Stimulated activated CD4-positive, alpha-beta T cell treated with anti-CD3 and anti-CD28 coated beads, Interleukin-1b, Interleukin-23, amount 100 ng/mL, for 24 hours (primary cell): ENCODE measurements around the gene RABGEF1.
"Not testable (repeated sequence)": the region's sequence is repeated elsewhere in the genome, so short reads cannot be mapped to it uniquely, and the experiment has no call there.

ENCODE experiments used
- DNase-seq, 4 experiments: peaks; one replicate each; pipeline ENCODE4 v3.0.0-alpha.2; 2020; ENCODE audit warnings: low read depth in 4 of 4, low spot score in 1 of 4

The RABGEF1 gene

GRCh38 chr7:66764905-66765304 is 24.4 kb downstream of the RABGEF1 start:
- not testable (repeated sequence) for DNase-seq

GRCh38 chr7:66765322-66766025 is 24.9 kb downstream of the RABGEF1 start:
- not testable (repeated sequence) for DNase-seq

GRCh38 chr7:66766041-66766440 is 25.5 kb downstream of the RABGEF1 start:
- no peak for DNase-seq

- not testable (repeated sequence) for DNase-seq
Measured at GRCh38 chr7:66767486-66767885, 27.0 kb downstream of the RABGEF1 start.

GRCh38 chr7:66768865-66769832 is 28.6 kb downstream of the RABGEF1 start:
- DNase-seq, result no peak

- DNase-seq, result no peak
Measured at GRCh38 chr7:66769833-66770512, 29.4 kb downstream of the RABGEF1 start.

- DNase-seq, result no peak
Measured at GRCh38 chr7:66771795-66772194, 31.3 kb downstream of the RABGEF1 start.

GRCh38 chr7:66773744-66774143 is 33.2 kb downstream of the RABGEF1 start:
- not testable (repeated sequence) for DNase-seq

GRCh38 chr7:66776383-66776782 is 35.9 kb downstream of the RABGEF1 start:
- DNase-seq, result not testable (repeated sequence)

GRCh38 chr7:66776800-66777442 is 36.4 kb downstream of the RABGEF1 start:
- no peak for DNase-seq

GRCh38 chr7:66778201-66778600 is 37.7 kb downstream of the RABGEF1 start:
- DNase-seq, result no peak

- no peak for DNase-seq
Measured at GRCh38 chr7:66779669-66780409, 39.3 kb downstream of the RABGEF1 start.

GRCh38 chr7:66781408-66782090 is 41.0 kb downstream of the RABGEF1 start:
- DNase-seq, result no peak

GRCh38 chr7:66782875-66783274 is 42.3 kb downstream of the RABGEF1 start:
- DNase-seq, result not testable (repeated sequence)

- DNase-seq, result not testable (repeated sequence)
Measured at GRCh38 chr7:66783887-66784595, 43.5 kb downstream of the RABGEF1 start.

GRCh38 chr7:66790196-66790595 is 49.7 kb downstream of the RABGEF1 start:
- no peak for DNase-seq

GRCh38 chr7:66790725-66791124 is 50.2 kb downstream of the RABGEF1 start:
- no peak for DNase-seq

GRCh38 chr7:66800591-66800990 is 60.1 kb downstream of the RABGEF1 start:
- no peak for DNase-seq

- DNase-seq, result no peak
Measured at GRCh38 chr7:66804001-66804400, 63.5 kb downstream of the RABGEF1 start.
